HUDEP-2 (cell line): ENCODE results near the gene APLF.

Experiments
- DNase-seq, 76 experiments: peaks; one replicate each; lab custom pipeline; 2025; ENCODE audit not compliant: unreplicated experiment in 76 of 76; lab: John Stamatoyannopoulos, UW

APLF gene, protein sequence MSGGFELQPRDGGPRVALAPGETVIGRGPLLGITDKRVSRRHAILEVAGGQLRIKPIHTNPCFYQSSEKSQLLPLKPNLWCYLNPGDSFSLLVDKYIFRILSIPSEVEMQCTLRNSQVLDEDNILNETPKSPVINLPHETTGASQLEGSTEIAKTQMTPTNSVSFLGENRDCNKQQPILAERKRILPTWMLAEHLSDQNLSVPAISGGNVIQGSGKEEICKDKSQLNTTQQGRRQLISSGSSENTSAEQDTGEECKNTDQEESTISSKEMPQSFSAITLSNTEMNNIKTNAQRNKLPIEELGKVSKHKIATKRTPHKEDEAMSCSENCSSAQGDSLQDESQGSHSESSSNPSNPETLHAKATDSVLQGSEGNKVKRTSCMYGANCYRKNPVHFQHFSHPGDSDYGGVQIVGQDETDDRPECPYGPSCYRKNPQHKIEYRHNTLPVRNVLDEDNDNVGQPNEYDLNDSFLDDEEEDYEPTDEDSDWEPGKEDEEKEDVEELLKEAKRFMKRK

DNA sequence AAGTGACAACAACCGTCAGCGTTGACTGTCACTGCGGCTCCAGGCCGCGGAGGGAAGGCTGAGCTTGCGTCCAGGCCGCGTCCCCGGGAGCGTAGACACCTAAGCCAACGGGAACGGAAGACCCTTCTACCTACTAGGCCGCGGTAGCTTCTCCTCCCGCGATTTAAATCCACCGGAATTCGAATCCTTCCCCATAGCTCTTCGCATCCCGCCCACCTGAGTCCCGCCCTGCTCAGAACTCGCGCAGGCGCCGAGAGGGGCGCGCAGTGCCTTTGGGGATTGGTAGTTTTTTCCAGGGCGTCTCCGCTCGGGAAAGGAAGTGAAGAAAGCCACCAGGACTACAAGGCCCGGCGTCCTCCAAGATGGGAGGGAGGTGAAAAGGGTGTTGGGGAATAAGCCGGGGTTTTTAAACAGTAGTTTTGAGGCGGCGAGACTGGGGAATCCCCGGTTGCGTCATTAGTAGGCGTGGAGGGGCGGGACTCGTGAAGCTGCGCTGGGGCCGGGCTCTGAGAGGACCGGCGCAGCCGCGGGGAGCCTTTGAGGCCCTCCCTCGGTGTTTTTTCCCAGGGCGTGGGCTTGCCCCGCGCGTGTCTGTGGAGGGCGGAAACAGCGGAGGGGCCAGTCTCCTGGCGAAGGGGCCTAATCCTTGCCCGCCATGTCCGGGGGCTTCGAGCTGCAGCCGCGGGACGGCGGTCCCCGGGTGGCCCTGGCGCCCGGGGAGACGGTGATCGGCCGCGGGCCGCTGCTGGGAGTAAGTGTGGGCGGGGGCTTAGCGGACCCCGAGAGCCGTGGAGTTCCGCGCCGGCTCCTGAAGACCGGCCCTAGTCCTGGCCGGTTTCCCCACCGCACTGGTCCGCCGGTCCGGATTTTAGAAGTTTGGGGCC is at the start of gene APLF, which contains the start of gene FBXO48:
APLF (plus strand) TSS at position 509 of the 884 bp plus-strand sequence; CDS start at position 656, 147 bp downstream.
FBXO48 (minus strand) TSS at position 218 of the 884 bp plus-strand sequence. CDS start 2,149 bp downstream, outside the sequence.
- DNase-seq = peak in 75 of 76 experiments; percentile 73 to 99 (median 96)

GRCh38 chr2:68417926-68418325 is 49.5 kb upstream of the APLF start:
- no peak for DNase-seq

- DNase-seq = no peak
Observed at GRCh38 chr2:68418419-68418818, 49.0 kb upstream of the APLF start.

- DNase-seq = no peak
Observed at GRCh38 chr2:68418855-68419254, 48.5 kb upstream of the APLF start.

DNA sequence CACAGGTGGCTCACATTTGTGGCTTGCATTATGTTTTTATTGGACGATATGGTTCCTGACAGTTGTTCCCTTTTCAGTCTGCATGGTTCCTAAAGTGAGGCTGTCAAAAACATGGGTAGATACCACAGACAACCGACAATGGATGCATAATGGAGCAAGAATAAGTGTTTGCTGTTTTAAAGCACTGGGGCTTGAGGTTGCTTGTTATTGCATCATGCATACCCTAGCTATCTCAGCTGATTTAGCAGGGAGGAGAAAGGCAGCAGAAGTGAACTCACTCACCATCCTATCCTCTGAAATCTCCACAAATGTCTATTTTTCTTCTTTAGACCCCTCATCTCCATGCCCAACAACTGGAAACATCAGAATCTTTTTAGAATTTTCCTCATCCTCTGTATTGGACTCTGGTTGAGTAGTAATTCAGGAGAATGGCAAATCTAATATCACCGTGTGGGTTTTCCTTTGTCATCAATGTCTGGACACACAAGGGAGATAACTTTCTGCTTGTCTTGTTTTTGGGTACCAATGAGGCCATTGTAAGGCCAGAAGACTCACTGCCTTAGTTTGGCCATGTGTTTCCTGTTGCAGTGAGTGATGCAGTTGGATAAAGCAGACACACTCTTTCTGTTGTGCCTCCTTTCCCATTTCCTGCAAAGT is 47.0 kb upstream of the APLF start:
- no peak for DNase-seq

GRCh38 chr2:68423966-68424650 is 43.3 kb upstream of the APLF start:
- peak in 10 of 76 experiments; percentile 5 to 57 (median 25) for DNase-seq

DNA sequence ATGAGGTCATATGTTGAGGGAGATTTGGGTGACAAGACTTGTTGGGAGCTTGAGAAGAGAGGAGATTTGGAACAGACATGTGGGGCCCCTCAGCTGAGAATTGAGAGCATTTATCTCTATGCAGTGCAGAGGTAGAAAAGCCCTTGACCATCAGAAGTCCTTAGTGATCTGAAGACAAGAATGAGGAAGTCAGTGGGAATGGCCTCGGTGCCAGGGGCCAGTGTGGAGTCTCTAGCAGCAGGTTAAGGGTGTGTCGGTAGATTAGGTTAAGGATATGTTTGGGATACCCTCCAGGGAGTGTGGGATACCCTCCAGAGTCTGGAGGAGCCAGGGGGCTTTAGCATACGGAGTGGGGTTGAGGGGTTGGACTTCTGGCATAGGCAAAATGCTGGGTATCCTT is 41.9 kb upstream of the APLF start:
- no peak for DNase-seq

DNA sequence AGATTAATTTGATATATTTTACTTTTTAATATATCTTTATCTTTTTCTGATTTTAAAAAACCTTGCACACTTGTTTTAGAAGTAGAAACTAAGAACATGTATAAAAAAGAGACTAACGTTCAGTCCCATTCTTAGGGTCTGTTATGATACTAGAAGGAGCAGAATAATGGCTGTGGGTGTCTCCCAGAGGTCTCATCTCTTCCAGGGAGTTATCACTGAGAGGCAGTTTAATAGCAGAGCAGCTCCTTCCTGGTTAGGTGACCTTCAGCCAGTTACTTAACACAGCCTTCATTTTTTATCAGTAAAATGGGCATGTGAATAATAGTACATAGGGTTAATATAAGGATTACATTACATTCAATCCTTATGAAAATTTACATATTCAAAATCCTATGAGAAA is 40.9 kb upstream of the APLF start:
- DNase-seq = no peak

DNA sequence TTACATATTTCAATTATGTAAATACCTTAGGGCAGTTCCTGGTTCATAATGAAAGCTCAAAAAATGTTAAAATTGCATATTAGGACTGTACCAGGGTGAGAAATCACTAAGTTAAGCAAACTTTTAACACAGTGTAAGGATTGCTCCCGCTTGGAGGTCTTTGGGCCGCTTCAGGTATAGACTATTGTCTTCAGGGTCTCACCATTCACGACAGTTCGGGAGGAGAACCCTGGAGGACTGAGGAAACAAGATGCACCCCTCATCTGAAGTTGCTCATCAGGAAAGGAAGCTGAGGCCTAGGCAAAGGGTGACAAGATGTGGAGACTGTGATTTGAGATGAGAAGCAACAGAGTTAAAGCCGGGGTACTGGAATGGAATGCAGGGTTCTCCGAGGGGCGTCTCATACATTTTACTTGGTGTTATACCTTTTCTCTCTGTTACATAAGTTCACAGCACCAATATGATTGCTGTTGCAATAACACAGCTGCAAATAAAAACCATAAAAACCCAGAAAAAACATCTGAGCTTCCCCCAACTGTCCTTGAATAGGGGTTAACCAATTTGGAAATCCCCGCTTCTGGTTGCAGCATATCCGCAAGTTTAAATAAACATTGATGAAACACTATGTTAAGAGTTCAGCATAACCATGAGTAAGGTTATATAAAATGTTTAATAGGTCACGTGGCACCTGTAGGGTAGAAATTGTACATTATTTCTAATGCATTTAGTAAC is 40.4 kb upstream of the APLF start:
- DNase-seq = no peak

GRCh38 chr2:68428126-68428525 is 39.3 kb upstream of the APLF start:
- DNase-seq = no peak

- DNase-seq = no peak
Observed at GRCh38 chr2:68428746-68429145, 38.6 kb upstream of the APLF start.

DNA sequence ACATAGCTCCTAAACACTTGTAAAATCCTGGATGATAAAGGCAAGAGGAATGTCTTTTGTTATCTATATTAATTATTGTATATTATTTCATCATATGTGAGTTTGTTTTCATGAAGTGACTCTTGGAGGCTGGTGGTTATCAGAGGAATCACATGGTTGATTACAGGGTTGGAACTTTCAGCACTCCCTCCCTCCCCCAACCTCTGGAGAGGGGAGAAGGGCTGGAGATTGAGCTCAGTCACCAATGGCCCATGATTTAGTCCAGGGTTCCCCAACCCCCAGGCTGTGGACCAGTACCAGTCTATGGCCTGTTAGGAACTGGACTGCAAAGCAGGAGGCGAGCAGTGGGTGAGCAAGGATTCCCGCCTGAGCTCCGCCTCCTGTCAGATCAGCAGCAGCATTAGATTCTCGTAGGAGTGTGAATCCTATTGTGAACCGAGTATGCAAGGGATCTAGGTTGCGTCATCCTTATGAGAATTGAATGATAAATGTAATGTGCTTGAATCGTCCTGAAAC is 38.0 kb upstream of the APLF start:
- DNase-seq = no peak

DNA sequence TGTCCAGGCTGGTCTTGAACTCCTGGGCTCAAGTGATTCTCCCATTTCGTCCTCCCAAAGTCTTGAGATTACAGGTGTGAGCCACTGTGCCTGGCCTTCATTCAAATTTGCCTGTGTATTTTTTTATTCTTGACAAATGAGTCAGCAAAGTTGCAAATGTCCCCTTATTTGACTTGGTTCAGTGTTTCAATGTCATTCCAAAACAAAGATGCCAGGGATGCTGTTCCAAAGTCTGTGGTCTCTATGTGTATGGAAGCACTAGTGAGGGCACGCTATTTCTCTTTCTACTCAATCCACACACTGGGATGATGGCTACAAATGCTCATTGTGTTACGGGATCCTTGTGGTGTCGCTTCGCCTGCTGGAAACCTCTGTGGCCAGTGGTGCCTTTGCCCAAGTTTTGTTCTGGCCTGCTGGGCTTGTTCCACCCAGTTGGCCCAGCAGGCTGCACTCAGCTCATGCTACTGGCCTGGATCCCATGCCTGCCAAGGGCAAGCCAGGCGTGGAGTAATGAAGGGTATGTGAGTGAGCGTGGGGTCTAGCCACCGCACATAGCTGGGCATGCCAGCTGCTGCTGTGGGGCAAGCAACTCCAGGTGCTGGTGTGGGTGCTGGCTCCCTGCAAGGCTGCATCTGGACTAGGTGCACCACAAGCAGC is 35.9 kb upstream of the APLF start:
- no peak for DNase-seq

- DNase-seq = no peak
Observed at GRCh38 chr2:68432696-68433658, 34.4 kb upstream of the APLF start.

GRCh38 chr2:68434981-68435380 is 32.4 kb upstream of the APLF start:
- peak in 1 of 76 experiments; percentile 9 for DNase-seq

- no peak for DNase-seq
Observed at GRCh38 chr2:68435615-68436014, 31.8 kb upstream of the APLF start.

DNA sequence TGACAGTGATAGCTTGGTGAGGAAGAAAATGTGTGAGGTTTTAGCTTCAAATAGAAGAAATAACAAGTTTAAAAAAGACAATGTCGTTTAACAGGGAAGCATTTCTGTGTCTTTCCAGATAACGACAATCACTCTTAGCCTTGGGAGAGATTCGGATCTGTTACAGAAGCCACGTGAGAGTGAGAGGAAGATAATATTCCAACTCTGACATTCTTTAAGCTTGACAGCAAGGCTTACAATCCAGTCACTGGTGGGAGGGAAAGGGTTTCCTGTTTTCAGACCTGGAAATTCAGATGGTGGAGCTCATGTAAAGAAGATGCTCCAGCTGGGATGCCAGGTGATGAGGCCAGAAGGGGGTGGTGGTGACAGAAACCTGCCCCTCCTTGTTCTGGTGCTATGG is 31.1 kb upstream of the APLF start:
- DNase-seq = no peak
